Liver (tissue), 9 donors: ENCODE data around the gene DGKB. TPM values are rescaled to one million over a fixed set of nuclear protein-coding genes. Genes with fewer than 3 reads are reported as not detected.

Experiments used
- DNase-seq: peaks from one replicate; pipeline ENCODE4 v3.0.0-alpha.2; 2017; ENCODE audit warnings: low spot score
- H3K27ac ChIP-seq, 2 donors: one replicate each; pipeline ENCODE4 v1.7.0; 2013; ENCODE audit warnings: inconsistent platforms in 2 of 2, low read length in 2 of 2, control low read depth in 1 of 2, low read depth in 1 of 2, mild to moderate bottlenecking in 1 of 2
- H3K27me3 ChIP-seq, 4 donors: one replicate each; pipeline versions ENCODE4 v1.6.1 to v1.7.0; 2013; ENCODE audit warnings: low read length in 3 of 4, inconsistent platforms in 1 of 4, mild to moderate bottlenecking in 1 of 4, moderate library complexity in 1 of 4; ENCODE audit not compliant: control insufficient read depth in 4 of 4, insufficient read depth in 4 of 4
- H3K36me3 ChIP-seq, 4 donors: one replicate each; pipeline versions ENCODE4 v1.6.1 to v1.7.0; 2013; ENCODE audit warnings: low read length in 3 of 4, mild to moderate bottlenecking in 3 of 4, low read depth in 1 of 4, moderate library complexity in 1 of 4; ENCODE audit not compliant: control insufficient read depth in 4 of 4, insufficient read depth in 3 of 4
- H3K4me1 ChIP-seq, 4 donors: one replicate each; pipeline versions ENCODE4 v1.6.1 to v1.7.0; 2013; ENCODE audit warnings: low read length in 3 of 4, mild to moderate bottlenecking in 3 of 4, moderate library complexity in 1 of 4; ENCODE audit not compliant: control insufficient read depth in 4 of 4, insufficient read depth in 4 of 4
- H3K4me3 ChIP-seq, 3 donors: one replicate each; pipeline versions ENCODE4 v1.6.1 to v1.7.0; 2013; ENCODE audit warnings: low read length in 3 of 3, control low read depth in 1 of 3, low read depth in 1 of 3, mild to moderate bottlenecking in 1 of 3
- H3K9ac ChIP-seq, 2 donors: one replicate each; pipeline ENCODE4 v1.7.0; 2013; ENCODE audit warnings: low read length in 2 of 2, mild to moderate bottlenecking in 2 of 2, moderate library complexity in 2 of 2, control low read depth in 1 of 2, low read depth in 1 of 2
- H3K9me3 ChIP-seq, 4 donors: one replicate each; pipeline versions ENCODE4 v1.6.1 to v1.7.0; 2013; ENCODE audit warnings: low read length in 3 of 4; ENCODE audit not compliant: control insufficient read depth in 4 of 4
- EGR1 ChIP-seq, 2 donors: IDR thresholded peaks; 2 replicates each; pipeline ENCODE4 v1.6.1; 2016 to 2018; ENCODE audit warnings: antibody characterized with exemption in 2 of 2, low read depth in 2 of 2
- FOXA1 ChIP-seq: IDR thresholded peaks from 2 replicates; pipeline ENCODE4 v1.6.1; 2016; ENCODE audit warnings: antibody characterized with exemption
- GABPA ChIP-seq, 2 donors: IDR thresholded peaks in 1 of 2; conservative IDR thresholded peaks in 1 of 2; 2 replicates each; pipeline ENCODE4 v1.6.1; 2016; ENCODE audit warnings: antibody characterized with exemption in 2 of 2, mild to moderate bottlenecking in 1 of 2, moderate library complexity in 1 of 2
- HNF4A ChIP-seq, 2 donors: conservative IDR thresholded peaks; 2 replicates each; pipeline ENCODE4 v1.6.1; 2016; ENCODE audit warnings: antibody characterized with exemption in 2 of 2, mild to moderate bottlenecking in 2 of 2
- HNF4G ChIP-seq: IDR thresholded peaks from 2 replicates; pipeline ENCODE4 v1.6.1; 2016; ENCODE audit warnings: antibody characterized with exemption
- JUND ChIP-seq, 2 donors: IDR thresholded peaks; 2 replicates each; pipeline ENCODE4 v1.6.1; 2016; ENCODE audit warnings: antibody characterized with exemption in 2 of 2
- NR2F2 ChIP-seq: IDR thresholded peaks from 2 replicates; pipeline ENCODE4 v1.6.1; 2016; ENCODE audit warnings: antibody characterized with exemption
- RAD21 ChIP-seq, 2 donors: IDR thresholded peaks; 2 replicates each; pipeline ENCODE4 v1.6.1; 2016; ENCODE audit warnings: antibody characterized with exemption in 2 of 2, mild to moderate bottlenecking in 2 of 2
- RXRA ChIP-seq, 2 donors: IDR thresholded peaks; 2 replicates each; pipeline ENCODE4 v1.6.1; 2017 to 2018; ENCODE audit warnings: antibody characterized with exemption in 2 of 2, mild to moderate bottlenecking in 1 of 2
- SP1 ChIP-seq: IDR thresholded peaks from 2 replicates; pipeline ENCODE4 v1.6.1; 2018; ENCODE audit warnings: antibody characterized with exemption, mild to moderate bottlenecking
- TAF1 ChIP-seq: conservative IDR thresholded peaks from 2 replicates; pipeline ENCODE4 v1.6.1; 2016; ENCODE audit warnings: antibody characterized with exemption, mild to moderate bottlenecking
- YY1 ChIP-seq: IDR thresholded peaks from 2 replicates; pipeline ENCODE4 v1.6.1; 2016; ENCODE audit warnings: antibody characterized with exemption, mild to moderate bottlenecking
- WGBS: extraction: QIAGEN DNeasy Blood & Tissue Kit; methylation state at CpG from one replicate; pipeline ENCODE4 v1.1.7; 2013; 5-methylcytosine and 5-hydroxymethylcytosine counted together
- polyA plus RNA-seq, 2 donors: library from polyadenylated mRNA; stranded (reverse) in 1 of 2; unstranded in 1 of 2; fragments of 200-250 nt in 1 of 2; fragments of >200 nt in 1 of 2; fragmentation: Nextera tagmentation in 1 of 2; extraction: Ambion mirVana in 1 of 2; gene quantifications; one replicate each; pipeline versions ENCODE4 v1.2.1 to v1.2.3, GENCODE V29; 2013 to 2015
- total RNA-seq, 2 donors: library from RNA; depleted of rRNA; stranded (reverse); fragments of >200 nt; gene quantifications; one replicate each; pipeline ENCODE4 v1.2.3, GENCODE V29; 2014
- TF ChIP-seq, protein P1 (sequence below): IDR thresholded peaks from 2 replicates; pipeline ENCODE4 v1.6.1; 2016; ENCODE audit warnings: antibody characterized with exemption, mild to moderate bottlenecking
- TF ChIP-seq, protein P2 (sequence below): fragments of 150-350 bp; IDR thresholded peaks from 2 replicates; pipeline ENCODE4 v1.5.1; 2017; ENCODE audit warnings: improper control_type of control experiment, low read depth, low read length; ENCODE audit not compliant: missing input control
- TF ChIP-seq, protein P3 (sequence below): IDR thresholded peaks from 2 replicates; pipeline ENCODE4 v1.6.1; 2016; ENCODE audit warnings: antibody characterized with exemption
- TF ChIP-seq, protein P4 (sequence below): IDR thresholded peaks from 2 replicates; pipeline ENCODE4 v1.6.1; 2016; ENCODE audit warnings: antibody characterized with exemption
- TF ChIP-seq, protein P5 (sequence below): IDR thresholded peaks from 2 replicates; pipeline ENCODE4 v1.6.1; 2016; ENCODE audit warnings: antibody characterized with exemption
- donor health status: healthy.
- donor health status: healthy.
- donor health status: healthy.
- donor health status: healthy.
- donor health status: healthy.

The DGKB gene
- total and polyA plus RNA-seq, 4 donors: 0.09 to 0.42 TPM; not detected in 2

DNA sequence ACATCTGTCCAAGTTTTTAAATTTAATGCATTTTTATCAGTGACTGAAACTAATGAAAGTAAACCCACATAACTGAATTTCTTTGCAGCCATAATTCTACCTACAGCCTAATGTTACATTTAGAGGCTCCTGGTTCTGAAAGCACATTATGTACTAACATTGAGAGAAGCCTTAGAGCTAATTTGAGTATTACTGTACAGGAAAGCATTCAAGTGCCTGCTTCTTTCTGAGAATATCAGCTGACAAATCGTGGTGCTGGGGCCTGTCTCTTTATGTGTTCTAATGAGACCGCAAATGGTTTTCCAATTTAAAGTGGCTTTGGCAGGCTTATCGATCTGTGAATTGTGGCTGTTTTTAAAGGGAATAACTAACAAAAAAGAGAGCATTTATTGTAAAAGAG is 32.3 kb upstream of the DGKB start:
- Histone ChIP-seq H3K27ac (no peak overlapping the region), H3K9ac (no peak overlapping the region), H3K36me3 (no peaks in the 10 kb centered on the region), H3K9me3 (no peaks in the 10 kb centered on the region), H3K4me1 (no peaks in the 10 kb centered on the region), H3K27me3 (no peaks in the 10 kb centered on the region), H3K4me3 (no peak overlapping the region)
- 88% methylated on average over 3 of the region's 3 CpGs for WGBS
- DNase-seq: no peak
- TF ChIP-seq YY1: no peak
- TF ChIP-seq, protein P1, sequence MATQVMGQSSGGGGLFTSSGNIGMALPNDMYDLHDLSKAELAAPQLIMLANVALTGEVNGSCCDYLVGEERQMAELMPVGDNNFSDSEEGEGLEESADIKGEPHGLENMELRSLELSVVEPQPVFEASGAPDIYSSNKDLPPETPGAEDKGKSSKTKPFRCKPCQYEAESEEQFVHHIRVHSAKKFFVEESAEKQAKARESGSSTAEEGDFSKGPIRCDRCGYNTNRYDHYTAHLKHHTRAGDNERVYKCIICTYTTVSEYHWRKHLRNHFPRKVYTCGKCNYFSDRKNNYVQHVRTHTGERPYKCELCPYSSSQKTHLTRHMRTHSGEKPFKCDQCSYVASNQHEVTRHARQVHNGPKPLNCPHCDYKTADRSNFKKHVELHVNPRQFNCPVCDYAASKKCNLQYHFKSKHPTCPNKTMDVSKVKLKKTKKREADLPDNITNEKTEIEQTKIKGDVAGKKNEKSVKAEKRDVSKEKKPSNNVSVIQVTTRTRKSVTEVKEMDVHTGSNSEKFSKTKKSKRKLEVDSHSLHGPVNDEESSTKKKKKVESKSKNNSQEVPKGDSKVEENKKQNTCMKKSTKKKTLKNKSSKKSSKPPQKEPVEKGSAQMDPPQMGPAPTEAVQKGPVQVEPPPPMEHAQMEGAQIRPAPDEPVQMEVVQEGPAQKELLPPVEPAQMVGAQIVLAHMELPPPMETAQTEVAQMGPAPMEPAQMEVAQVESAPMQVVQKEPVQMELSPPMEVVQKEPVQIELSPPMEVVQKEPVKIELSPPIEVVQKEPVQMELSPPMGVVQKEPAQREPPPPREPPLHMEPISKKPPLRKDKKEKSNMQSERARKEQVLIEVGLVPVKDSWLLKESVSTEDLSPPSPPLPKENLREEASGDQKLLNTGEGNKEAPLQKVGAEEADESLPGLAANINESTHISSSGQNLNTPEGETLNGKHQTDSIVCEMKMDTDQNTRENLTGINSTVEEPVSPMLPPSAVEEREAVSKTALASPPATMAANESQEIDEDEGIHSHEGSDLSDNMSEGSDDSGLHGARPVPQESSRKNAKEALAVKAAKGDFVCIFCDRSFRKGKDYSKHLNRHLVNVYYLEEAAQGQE: no peak
- no peak for TF ChIP-seq HNF4G
- TF ChIP-seq RXRA (IDR thresholded peaks at IDR 0.05): no peak
- TF ChIP-seq, protein P2, sequence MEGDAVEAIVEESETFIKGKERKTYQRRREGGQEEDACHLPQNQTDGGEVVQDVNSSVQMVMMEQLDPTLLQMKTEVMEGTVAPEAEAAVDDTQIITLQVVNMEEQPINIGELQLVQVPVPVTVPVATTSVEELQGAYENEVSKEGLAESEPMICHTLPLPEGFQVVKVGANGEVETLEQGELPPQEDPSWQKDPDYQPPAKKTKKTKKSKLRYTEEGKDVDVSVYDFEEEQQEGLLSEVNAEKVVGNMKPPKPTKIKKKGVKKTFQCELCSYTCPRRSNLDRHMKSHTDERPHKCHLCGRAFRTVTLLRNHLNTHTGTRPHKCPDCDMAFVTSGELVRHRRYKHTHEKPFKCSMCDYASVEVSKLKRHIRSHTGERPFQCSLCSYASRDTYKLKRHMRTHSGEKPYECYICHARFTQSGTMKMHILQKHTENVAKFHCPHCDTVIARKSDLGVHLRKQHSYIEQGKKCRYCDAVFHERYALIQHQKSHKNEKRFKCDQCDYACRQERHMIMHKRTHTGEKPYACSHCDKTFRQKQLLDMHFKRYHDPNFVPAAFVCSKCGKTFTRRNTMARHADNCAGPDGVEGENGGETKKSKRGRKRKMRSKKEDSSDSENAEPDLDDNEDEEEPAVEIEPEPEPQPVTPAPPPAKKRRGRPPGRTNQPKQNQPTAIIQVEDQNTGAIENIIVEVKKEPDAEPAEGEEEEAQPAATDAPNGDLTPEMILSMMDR: no peak
- TF ChIP-seq, protein P3, sequence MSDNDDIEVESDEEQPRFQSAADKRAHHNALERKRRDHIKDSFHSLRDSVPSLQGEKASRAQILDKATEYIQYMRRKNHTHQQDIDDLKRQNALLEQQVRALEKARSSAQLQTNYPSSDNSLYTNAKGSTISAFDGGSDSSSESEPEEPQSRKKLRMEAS: no peak
- TF ChIP-seq EGR1 (IDR thresholded peaks at IDR 0.05; ENCODE audit: low read depth in 2 of 2): no peak
- TF ChIP-seq NR2F2: no peak
- no peak for TF ChIP-seq HNF4A (conservative IDR thresholded peaks at IDR 0.05)
- TF ChIP-seq SP1: no peak
- no peak for TF ChIP-seq JUND (IDR thresholded peaks at IDR 0.05)
- TF ChIP-seq GABPA (IDR thresholded peaks at IDR 0.05 in 1 of 2, conservative IDR thresholded peaks at IDR 0.05 in 1 of 2): no peak

DNA sequence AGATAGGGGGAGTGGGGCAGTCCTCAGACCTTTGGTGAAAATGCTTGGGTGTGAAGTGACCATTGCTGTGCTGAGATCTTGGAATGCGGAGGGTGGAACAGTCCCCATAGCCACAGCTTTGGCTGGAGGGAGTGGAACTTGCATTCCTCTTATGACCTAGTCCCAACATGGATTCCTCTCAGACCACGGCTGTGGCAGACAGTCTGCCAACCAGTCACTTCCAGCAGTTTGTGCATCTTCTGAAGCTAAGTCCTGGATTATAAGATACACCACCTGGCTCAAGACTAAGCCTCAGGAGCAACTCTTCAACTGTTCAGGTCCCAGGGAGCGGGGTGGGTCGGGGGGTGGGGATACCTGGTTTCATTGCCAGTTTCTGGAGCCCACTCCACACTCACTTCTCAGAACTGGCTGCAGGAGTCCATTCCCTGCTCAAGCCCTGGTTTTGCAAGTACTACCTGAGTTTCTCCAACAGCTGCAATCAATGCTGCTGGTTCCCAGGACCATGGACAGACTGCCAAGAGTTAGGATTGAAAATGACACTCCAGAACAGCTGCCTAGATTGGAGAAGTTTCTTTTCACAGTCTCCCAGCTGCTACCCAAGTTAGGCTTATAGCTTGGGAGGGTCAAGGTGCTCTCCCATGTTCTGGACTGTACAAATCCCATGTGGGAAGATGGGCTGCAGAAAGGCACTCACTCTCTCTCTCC is 29.1 kb upstream of the DGKB start:
- no peak overlapping the region for H3K27ac ChIP-seq
- H3K36me3 ChIP-seq: no peaks in the 10 kb centered on the region
- H3K4me1 ChIP-seq: no peaks in the 10 kb centered on the region
- no peak for TF ChIP-seq FOXA1
- TF ChIP-seq JUND (IDR thresholded peaks at IDR 0.05): no peak
- TF ChIP-seq TAF1: no peak
- no peak for TF ChIP-seq GABPA (IDR thresholded peaks at IDR 0.05 in 1 of 2, conservative IDR thresholded peaks at IDR 0.05 in 1 of 2)
- TF ChIP-seq EGR1 (IDR thresholded peaks at IDR 0.05; ENCODE audit: low read depth in 2 of 2): no peak
- no peak for TF ChIP-seq HNF4G
- TF ChIP-seq YY1: no peak
- TF ChIP-seq, protein P3: no peak
- no peak for TF ChIP-seq RAD21 (IDR thresholded peaks at IDR 0.05)
- TF ChIP-seq, protein P4, sequence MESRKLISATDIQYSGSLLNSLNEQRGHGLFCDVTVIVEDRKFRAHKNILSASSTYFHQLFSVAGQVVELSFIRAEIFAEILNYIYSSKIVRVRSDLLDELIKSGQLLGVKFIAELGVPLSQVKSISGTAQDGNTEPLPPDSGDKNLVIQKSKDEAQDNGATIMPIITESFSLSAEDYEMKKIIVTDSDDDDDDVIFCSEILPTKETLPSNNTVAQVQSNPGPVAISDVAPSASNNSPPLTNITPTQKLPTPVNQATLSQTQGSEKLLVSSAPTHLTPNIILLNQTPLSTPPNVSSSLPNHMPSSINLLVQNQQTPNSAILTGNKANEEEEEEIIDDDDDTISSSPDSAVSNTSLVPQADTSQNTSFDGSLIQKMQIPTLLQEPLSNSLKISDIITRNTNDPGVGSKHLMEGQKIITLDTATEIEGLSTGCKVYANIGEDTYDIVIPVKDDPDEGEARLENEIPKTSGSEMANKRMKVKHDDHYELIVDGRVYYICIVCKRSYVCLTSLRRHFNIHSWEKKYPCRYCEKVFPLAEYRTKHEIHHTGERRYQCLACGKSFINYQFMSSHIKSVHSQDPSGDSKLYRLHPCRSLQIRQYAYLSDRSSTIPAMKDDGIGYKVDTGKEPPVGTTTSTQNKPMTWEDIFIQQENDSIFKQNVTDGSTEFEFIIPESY: no peak
- TF ChIP-seq SP1: no peak
- no peak for TF ChIP-seq HNF4A (conservative IDR thresholded peaks at IDR 0.05)
- TF ChIP-seq, protein P5, sequence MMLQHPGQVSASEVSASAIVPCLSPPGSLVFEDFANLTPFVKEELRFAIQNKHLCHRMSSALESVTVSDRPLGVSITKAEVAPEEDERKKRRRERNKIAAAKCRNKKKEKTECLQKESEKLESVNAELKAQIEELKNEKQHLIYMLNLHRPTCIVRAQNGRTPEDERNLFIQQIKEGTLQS: no peak
- no peak for TF ChIP-seq NR2F2
- no peaks in the 10 kb centered on the region for H3K27me3 ChIP-seq
- H3K4me3 ChIP-seq: no peak overlapping the region
- no peak for DNase-seq
- WGBS: 90% methylated on average over 4 of the region's 4 CpGs
- no peaks in the 10 kb centered on the region for H3K9me3 ChIP-seq
- H3K9ac ChIP-seq: no peak overlapping the region
